ENCODE measurements around the gene ZHX3. TPM values are rescaled to one million over a fixed set of nuclear protein-coding genes. Genes with fewer than 3 reads are reported as not detected.

The ZHX3 gene
- total and polyA plus RNA-seq, 10 of the 15 experiments (the other 5 are each of a cell fraction or from before 2014, with no cell fraction given): 1.3 to 14.0 (median 5.0) TPM

DNA sequence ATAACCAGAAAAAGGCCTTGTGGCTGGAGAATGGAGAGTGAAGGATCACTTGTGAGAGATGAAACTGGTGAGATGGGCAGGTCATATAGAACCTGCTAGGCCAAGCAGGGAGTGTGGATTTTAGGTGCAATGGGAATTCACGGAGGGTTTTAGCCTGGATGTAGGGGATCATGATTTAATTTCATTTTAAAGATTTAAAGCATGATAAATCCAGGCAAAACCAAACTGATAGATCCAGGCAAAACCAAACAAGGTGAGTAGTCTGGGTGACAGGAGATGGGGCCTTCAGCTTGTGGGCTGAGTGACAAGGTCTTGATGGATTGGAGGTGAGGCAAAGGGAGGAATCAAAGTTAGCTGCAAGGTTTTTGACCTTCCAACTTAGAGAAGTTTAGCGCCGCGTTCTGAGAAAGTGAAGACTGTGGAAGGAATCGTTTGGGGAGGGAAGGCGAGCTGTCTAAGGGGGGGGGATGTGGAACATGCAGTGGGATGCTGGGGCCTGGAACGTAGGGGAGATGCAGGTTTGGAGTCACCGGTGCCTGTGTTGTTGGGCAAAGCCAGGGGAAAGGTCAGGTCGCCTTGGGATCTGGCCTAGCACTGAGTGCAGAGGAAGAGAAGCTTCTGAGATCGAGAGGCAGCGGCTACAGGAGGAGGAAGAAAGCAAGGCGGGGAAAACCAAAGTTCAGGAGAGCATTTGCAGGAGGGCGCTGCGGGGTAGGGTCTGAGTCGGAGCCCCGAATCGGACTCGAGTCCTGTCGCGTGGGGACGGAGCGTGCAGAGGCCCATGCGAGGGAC lies 181.4 kb downstream of the ZHX3 start:
- H3K79me2 ChIP-seq (ENCODE audit: control insufficient read depth, insufficient read depth, low read length): peaks cover 41% of the 10 kb centered on the region
- in situ Hi-C loops (cut with MboI): no loop called here
- no peaks in the 10 kb centered on the region for H3K9me3 ChIP-seq (replicated peaks; ENCODE audit: control insufficient read depth, insufficient read depth, low read length)
- FAIRE-seq (no peak), ATAC-seq (no peak), DNase-seq (ENCODE audit: low read depth, low spot score) (no peak)
- no peaks in the 10 kb centered on the region for H4K20me1 ChIP-seq (ENCODE audit: control insufficient read depth, insufficient read depth)
- no TSS peak for BruUV-seq (replicated peaks)
- ChIA-PET CTCF (interaction anchor here (0.6 to 6.2 kb wide), 42 partner anchors 8 to 275 kb away, joined by 3 to 110 read pairs (median 8); partner anchors contain the start of gene LPIN3), SMC1A (ENCODE audit: uncharacterized antibody, unreplicated experiment) (interaction anchor here (1.0 to 4.8 kb wide), 23 partner anchors 8 to 205 kb away, joined by 3 to 70 read pairs (median 4); partner anchors contain the start of gene LPIN3), POLR2A (interaction anchor here (0.9 to 5.3 kb wide), 3 partner anchors 21 to 37 kb away, joined by 3 to 29 read pairs (median 4); no protein-coding TSS in a partner anchor), RAD21 (ENCODE audit: unreplicated experiment) (interaction anchor here (0.6 to 7.8 kb wide), 23 partner anchors 7 to 203 kb away, joined by 3 to 72 read pairs (median 6); no protein-coding TSS in a partner anchor)
- intact Hi-C loops (cut with micrococcal nuclease; ENCODE audit: unreplicated experiment): loop anchor here (1.0 to 5.0 kb wide), 3 partner anchors 96 to 204 kb away; partner anchors contain the start of genes LPIN3 and ZHX3
- no peaks in the 10 kb centered on the region for H3K27me3 ChIP-seq (replicated peaks in 1 of 2; ENCODE audit: control insufficient read depth in 2 of 2, insufficient read depth in 2 of 2, low read length in 1 of 2)
- H3K4me2 ChIP-seq (ENCODE audit: control insufficient read depth, insufficient read depth): peak overlapping the region; percentile 96
- H3K36me3 ChIP-seq (ENCODE audit: control insufficient read depth in 2 of 2, insufficient read depth in 2 of 2, low read length in 1 of 2): no peaks in the 10 kb centered on the region
- WGBS (ENCODE audit: insufficient coverage, insufficient replicate concordance, low lambda C conversion rate, missing lambda C conversion rate): 56% methylated on average over 23 of the region's 23 CpGs
- H3K27ac ChIP-seq (ENCODE audit: control insufficient read depth, insufficient read depth): peak overlapping the region; percentile 88; the same call in 1 of the 2 replicates
- peak overlapping the region; percentile 70; the same call in 1 of the 2 replicates for H3K4me3 ChIP-seq
- H2AFZ ChIP-seq (ENCODE audit: control insufficient read depth, low read depth, low read length): peak overlapping the region; percentile 90
- H3K4me1 ChIP-seq (ENCODE audit: control insufficient read depth, insufficient read depth, low read length): peaks cover 53% of the 10 kb centered on the region
- peak overlapping the region; percentile 76; the same call in 1 of the 2 replicates for H3K9ac ChIP-seq (ENCODE audit: control insufficient read depth, insufficient read depth, low read length)
- TF ChIP-seq, protein P1, sequence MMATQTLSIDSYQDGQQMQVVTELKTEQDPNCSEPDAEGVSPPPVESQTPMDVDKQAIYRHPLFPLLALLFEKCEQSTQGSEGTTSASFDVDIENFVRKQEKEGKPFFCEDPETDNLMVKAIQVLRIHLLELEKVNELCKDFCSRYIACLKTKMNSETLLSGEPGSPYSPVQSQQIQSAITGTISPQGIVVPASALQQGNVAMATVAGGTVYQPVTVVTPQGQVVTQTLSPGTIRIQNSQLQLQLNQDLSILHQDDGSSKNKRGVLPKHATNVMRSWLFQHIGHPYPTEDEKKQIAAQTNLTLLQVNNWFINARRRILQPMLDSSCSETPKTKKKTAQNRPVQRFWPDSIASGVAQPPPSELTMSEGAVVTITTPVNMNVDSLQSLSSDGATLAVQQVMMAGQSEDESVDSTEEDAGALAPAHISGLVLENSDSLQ (IDR thresholded peaks at IDR 0.05): peak; percentile 12; the same call in 1 of the 2 replicates
- TF ChIP-seq SIX5 (IDR thresholded peaks at IDR 0.05; ENCODE audit: low read depth, low read length, severe bottlenecking) (no peak), YBX1 (IDR thresholded peaks at IDR 0.05) (no peak), POLR2AphosphoS2 (IDR thresholded peaks at IDR 0.05; ENCODE audit: low read depth, low read length) (no peak), KAT2A (conservative IDR thresholded peaks at IDR 0.05; ENCODE audit: control insufficient read depth, low read depth, low read length) (no peak), RCOR1 (conservative IDR thresholded peaks at IDR 0.05; ENCODE audit: low read depth, low read length) (no peak), IRF4 (IDR thresholded peaks at IDR 0.05; ENCODE audit: low read depth, low read length) (no peak), HDAC2 (IDR thresholded peaks at IDR 0.05) (no peak), MEF2B (IDR thresholded peaks at IDR 0.05; ENCODE audit: partially characterized antibody, poor library complexity, severe bottlenecking) (no peak)
- TF ChIP-seq, protein P2, sequence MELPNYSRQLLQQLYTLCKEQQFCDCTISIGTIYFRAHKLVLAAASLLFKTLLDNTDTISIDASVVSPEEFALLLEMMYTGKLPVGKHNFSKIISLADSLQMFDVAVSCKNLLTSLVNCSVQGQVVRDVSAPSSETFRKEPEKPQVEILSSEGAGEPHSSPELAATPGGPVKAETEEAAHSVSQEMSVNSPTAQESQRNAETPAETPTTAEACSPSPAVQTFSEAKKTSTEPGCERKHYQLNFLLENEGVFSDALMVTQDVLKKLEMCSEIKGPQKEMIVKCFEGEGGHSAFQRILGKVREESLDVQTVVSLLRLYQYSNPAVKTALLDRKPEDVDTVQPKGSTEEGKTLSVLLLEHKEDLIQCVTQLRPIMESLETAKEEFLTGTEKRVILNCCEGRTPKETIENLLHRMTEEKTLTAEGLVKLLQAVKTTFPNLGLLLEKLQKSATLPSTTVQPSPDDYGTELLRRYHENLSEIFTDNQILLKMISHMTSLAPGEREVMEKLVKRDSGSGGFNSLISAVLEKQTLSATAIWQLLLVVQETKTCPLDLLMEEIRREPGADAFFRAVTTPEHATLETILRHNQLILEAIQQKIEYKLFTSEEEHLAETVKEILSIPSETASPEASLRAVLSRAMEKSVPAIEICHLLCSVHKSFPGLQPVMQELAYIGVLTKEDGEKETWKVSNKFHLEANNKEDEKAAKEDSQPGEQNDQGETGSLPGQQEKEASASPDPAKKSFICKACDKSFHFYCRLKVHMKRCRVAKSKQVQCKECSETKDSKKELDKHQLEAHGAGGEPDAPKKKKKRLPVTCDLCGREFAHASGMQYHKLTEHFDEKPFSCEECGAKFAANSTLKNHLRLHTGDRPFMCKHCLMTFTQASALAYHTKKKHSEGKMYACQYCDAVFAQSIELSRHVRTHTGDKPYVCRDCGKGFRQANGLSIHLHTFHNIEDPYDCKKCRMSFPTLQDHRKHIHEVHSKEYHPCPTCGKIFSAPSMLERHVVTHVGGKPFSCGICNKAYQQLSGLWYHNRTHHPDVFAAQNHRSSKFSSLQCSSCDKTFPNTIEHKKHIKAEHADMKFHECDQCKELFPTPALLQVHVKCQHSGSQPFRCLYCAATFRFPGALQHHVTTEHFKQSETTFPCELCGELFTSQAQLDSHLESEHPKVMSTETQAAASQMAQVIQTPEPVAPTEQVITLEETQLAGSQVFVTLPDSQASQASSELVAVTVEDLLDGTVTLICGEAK (IDR thresholded peaks at IDR 0.05; ENCODE audit: borderline replicate concordance): peak; percentile 41; the same call in 1 of the 2 replicates
- TF ChIP-seq, protein P3, sequence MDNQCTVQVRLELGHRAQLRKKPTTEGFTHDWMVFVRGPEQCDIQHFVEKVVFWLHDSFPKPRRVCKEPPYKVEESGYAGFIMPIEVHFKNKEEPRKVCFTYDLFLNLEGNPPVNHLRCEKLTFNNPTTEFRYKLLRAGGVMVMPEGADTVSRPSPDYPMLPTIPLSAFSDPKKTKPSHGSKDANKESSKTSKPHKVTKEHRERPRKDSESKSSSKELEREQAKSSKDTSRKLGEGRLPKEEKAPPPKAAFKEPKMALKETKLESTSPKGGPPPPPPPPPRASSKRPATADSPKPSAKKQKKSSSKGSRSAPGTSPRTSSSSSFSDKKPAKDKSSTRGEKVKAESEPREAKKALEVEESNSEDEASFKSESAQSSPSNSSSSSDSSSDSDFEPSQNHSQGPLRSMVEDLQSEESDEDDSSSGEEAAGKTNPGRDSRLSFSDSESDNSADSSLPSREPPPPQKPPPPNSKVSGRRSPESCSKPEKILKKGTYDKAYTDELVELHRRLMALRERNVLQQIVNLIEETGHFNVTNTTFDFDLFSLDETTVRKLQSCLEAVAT (IDR thresholded peaks at IDR 0.05): peak; percentile 96
- TF ChIP-seq, protein P4, sequence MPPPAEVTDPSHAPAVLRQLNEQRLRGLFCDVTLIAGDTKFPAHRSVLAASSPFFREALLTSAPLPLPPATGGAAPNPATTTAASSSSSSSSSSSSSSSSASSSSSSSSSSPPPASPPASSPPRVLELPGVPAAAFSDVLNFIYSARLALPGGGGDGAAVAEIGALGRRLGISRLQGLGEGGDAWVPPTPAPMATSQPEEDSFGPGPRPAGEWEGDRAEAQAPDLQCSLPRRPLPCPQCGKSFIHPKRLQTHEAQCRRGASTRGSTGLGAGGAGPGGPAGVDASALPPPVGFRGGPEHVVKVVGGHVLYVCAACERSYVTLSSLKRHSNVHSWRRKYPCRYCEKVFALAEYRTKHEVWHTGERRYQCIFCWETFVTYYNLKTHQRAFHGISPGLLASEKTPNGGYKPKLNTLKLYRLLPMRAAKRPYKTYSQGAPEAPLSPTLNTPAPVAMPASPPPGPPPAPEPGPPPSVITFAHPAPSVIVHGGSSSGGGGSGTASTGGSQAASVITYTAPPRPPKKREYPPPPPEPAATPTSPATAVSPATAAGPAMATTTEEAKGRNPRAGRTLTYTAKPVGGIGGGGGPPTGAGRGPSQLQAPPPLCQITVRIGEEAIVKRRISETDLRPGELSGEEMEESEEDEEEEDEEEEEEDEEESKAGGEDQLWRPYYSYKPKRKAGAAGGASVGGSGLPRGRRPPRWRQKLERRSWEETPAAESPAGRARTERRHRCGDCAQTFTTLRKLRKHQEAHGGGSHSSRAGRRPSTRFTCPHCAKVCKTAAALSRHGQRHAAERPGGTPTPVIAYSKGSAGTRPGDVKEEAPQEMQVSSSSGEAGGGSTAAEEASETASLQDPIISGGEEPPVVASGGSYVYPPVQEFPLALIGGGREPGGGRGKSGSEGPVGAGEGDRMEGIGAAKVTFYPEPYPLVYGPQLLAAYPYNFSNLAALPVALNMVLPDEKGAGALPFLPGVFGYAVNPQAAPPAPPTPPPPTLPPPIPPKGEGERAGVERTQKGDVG (CRISPR knock-in tag; IDR thresholded peaks at IDR 0.05): no peak
